PC-3 (cell line): ENCODE measurements around the gene FZD10.

ENCODE experiments used
- EZH2phosphoT487 ChIP-seq: fragments of 300-600 bp; sonication (generic); IDR thresholded peaks from 2 replicates; pipeline ENCODE4 v1.6.1; 2018; ENCODE audit warnings: mild to moderate bottlenecking, antibody characterized with exemption, low read length, borderline replicate concordance
- TF ChIP-seq, protein P1 (sequence below): fragments of 300-600 bp; sonication (generic); conservative IDR thresholded peaks from 2 replicates; pipeline ENCODE4 v1.5.1; 2017; ENCODE audit warnings: antibody characterized with exemption, low read depth, mild to moderate bottlenecking, low read length

DNA sequence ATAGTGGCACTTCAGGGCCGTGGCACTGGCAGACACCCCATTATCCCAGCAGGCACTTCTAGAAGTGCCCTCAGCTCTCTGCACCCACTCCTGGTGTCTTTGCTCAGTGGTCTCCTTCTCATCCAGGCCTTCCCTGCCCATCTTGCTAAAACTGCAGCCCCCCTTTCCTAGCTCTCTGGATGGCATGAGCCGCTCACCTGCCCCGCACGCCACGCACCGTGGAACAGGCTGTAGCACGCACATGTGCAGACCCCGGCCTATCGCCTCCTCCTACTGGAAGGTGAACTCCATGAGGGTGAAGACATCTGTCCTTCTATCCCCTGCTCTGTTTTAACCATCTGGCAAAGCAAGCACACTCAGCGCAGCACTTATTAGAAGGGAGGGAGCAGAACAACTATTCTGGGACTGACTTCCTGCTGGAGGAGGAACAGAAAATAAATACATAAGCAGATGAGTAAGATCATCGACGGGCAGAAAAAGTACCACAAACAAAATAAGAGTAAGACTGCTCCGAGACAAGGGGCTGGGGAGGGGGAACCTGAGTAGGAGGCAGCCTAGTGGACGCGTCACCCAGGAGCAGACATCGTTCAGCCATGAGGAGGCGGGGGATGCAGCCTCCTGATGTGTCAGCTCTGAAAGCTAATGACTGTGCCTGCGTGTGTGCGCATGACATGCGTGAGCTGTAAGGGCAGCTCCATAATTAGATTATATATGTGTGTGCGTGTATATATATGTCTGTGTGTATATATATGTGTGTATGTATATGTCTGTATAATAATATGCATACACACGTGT lies 7.8 kb upstream of the FZD10 start:
- TF ChIP-seq, protein P1, sequence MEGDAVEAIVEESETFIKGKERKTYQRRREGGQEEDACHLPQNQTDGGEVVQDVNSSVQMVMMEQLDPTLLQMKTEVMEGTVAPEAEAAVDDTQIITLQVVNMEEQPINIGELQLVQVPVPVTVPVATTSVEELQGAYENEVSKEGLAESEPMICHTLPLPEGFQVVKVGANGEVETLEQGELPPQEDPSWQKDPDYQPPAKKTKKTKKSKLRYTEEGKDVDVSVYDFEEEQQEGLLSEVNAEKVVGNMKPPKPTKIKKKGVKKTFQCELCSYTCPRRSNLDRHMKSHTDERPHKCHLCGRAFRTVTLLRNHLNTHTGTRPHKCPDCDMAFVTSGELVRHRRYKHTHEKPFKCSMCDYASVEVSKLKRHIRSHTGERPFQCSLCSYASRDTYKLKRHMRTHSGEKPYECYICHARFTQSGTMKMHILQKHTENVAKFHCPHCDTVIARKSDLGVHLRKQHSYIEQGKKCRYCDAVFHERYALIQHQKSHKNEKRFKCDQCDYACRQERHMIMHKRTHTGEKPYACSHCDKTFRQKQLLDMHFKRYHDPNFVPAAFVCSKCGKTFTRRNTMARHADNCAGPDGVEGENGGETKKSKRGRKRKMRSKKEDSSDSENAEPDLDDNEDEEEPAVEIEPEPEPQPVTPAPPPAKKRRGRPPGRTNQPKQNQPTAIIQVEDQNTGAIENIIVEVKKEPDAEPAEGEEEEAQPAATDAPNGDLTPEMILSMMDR, result no peak
- TF ChIP-seq EZH2phosphoT487, result no peak
